HEK293 (cell line): Measurements from ENCODE around the gene ERGIC1.

Source experiments
- CTCF ChIA-PET: fragments of 350-600 bp; formaldehyde crosslinking; extraction: SDS; loops from one replicate; lab custom pipeline; 2021; ENCODE audit warnings: antibody characterized with exemption; lab: Yijun Ruan, JAX
- POLR2A ChIA-PET: fragments of 300-600 bp; formaldehyde crosslinking; extraction: SDS; loops from one replicate; lab custom pipeline; 2020; ENCODE audit warnings: antibody characterized with exemption, inconsistent platforms; lab: Yijun Ruan, JAX
- H3K27ac ChIP-seq: fragments of 200-500 bp; sonication (Bioruptor generic); 2 replicates; pipeline ENCODE4 v1.5.1; 2014; ENCODE audit warnings: low read depth, low read length, control low read depth, inconsistent platforms; ENCODE audit errors: extremely low read depth
- H3K36me3 ChIP-seq, 2 experiments: fragments of 200-500 bp in 1 of 2; sonication (Bioruptor generic) in 1 of 2; 1 replicate in 1 of 2; 2 replicates in 1 of 2; pipeline ENCODE4 v1.5.1; 2014 to 2017; ENCODE audit warnings: inconsistent platforms in 2 of 2, low read length in 2 of 2; ENCODE audit not compliant: control insufficient read depth in 2 of 2, insufficient read depth in 1 of 2
- H3K4me1 ChIP-seq: fragments of 200-500 bp; sonication (Bioruptor generic); 2 replicates; pipeline ENCODE4 v1.5.1; 2014; ENCODE audit warnings: mild to moderate bottlenecking, low read length, inconsistent platforms; ENCODE audit not compliant: control insufficient read depth, insufficient read depth
- H3K4me3 ChIP-seq: 2 replicates; pipeline ENCODE4 v1.5.1; 2011; ENCODE audit warnings: low read depth, mild to moderate bottlenecking, control low read depth, low read length, moderate library complexity
- H3K9me3 ChIP-seq: fragments of 200-500 bp; sonication (Bioruptor generic); 2 replicates; pipeline ENCODE4 v1.5.1; 2014; ENCODE audit warnings: low read depth, low read length, inconsistent platforms; ENCODE audit not compliant: control insufficient read depth, insufficient read depth
- GLI4 ChIP-seq: fragments of 450-650 bp; formaldehyde crosslinking; IDR thresholded peaks from 2 replicates; pipeline ENCODE4 v1.5.1; 2016; ENCODE audit warnings: missing biosample characterization, missing genetic modification characterization
- HOXC10 ChIP-seq: sonication (generic); formaldehyde crosslinking; IDR thresholded peaks from 2 replicates; pipeline ENCODE4 v1.8.1; 2023; ENCODE audit warnings: mild to moderate bottlenecking, missing genetic modification reagents
- KLF1 ChIP-seq: fragments of 450-650 bp; formaldehyde crosslinking; IDR thresholded peaks from 2 replicates; pipeline ENCODE4 v1.5.1; 2016; ENCODE audit warnings: missing biosample characterization, missing genetic modification characterization
- KLF10 ChIP-seq: fragments of 450-650 bp; IDR thresholded peaks from 2 replicates; pipeline ENCODE4 v1.5.1; 2018; ENCODE audit warnings: missing biosample characterization, mild to moderate bottlenecking, missing genetic modification characterization
- PATZ1 ChIP-seq: fragments of 450-650 bp; formaldehyde crosslinking; IDR thresholded peaks from 2 replicates; pipeline ENCODE4 v1.5.1; 2016; ENCODE audit warnings: missing biosample characterization, missing genetic modification characterization
- ZNF18 ChIP-seq: fragments of 450-650 bp; formaldehyde crosslinking; IDR thresholded peaks from 2 replicates; pipeline ENCODE4 v1.5.1; 2016; ENCODE audit warnings: missing biosample characterization, missing genetic modification characterization
- ZNF24 ChIP-seq: fragments of 450-650 bp; formaldehyde crosslinking; IDR thresholded peaks from 2 replicates; pipeline ENCODE4 v1.5.1; 2016; ENCODE audit warnings: missing biosample characterization, missing genetic modification characterization
- ZNF248 ChIP-seq: fragments of 450-650 bp; formaldehyde crosslinking; IDR thresholded peaks from 2 replicates; pipeline ENCODE4 v1.5.1; 2017; ENCODE audit warnings: missing biosample characterization, missing genetic modification characterization
- ZNF274 ChIP-seq, 2 experiments: fragments of 200-500 bp in 1 of 2; fragments of 450-650 bp in 1 of 2; sonication (Bioruptor generic) in 1 of 2; formaldehyde crosslinking in 1 of 2; IDR thresholded peaks; 2 replicates each; pipeline versions ENCODE4 v1.5.1 to v1.6.1; 2014 to 2016; ENCODE audit warnings: borderline replicate concordance in 1 of 2, inconsistent platforms in 1 of 2, low read length in 1 of 2, missing biosample characterization in 1 of 2, missing genetic modification characterization in 1 of 2
- ZNF423 ChIP-seq: fragments of 450-650 bp; formaldehyde crosslinking; IDR thresholded peaks from 2 replicates; pipeline ENCODE4 v1.5.1; 2016; ENCODE audit warnings: missing biosample characterization, missing genetic modification characterization
- ZNF48 ChIP-seq: fragments of 450-650 bp; formaldehyde crosslinking; IDR thresholded peaks from 2 replicates; pipeline ENCODE4 v1.5.1; 2016; ENCODE audit warnings: missing biosample characterization, missing genetic modification characterization
- ZNF514 ChIP-seq: fragments of 450-650 bp; formaldehyde crosslinking; IDR thresholded peaks from 2 replicates; pipeline ENCODE4 v1.5.1; 2016; ENCODE audit warnings: missing biosample characterization, missing genetic modification characterization
- ZNF518A ChIP-seq: fragments of 450-650 bp; formaldehyde crosslinking; conservative IDR thresholded peaks from 2 replicates; pipeline ENCODE4 v1.5.1; 2016; ENCODE audit warnings: low read depth, missing biosample characterization, missing genetic modification characterization
- ZNF530 ChIP-seq: fragments of 450-650 bp; formaldehyde crosslinking; IDR thresholded peaks from 2 replicates; pipeline ENCODE4 v1.5.1; 2016; ENCODE audit warnings: low read depth, missing biosample characterization, missing genetic modification characterization
- ZNF596 ChIP-seq: fragments of 450-650 bp; IDR thresholded peaks from 2 replicates; pipeline ENCODE4 v1.5.0; 2018; ENCODE audit warnings: missing biosample characterization, mild to moderate bottlenecking, missing genetic modification characterization, moderate library complexity
- ZNF654 ChIP-seq: fragments of 450-650 bp; formaldehyde crosslinking; IDR thresholded peaks from 2 replicates; pipeline ENCODE4 v1.5.1; 2016; ENCODE audit warnings: low read depth, missing biosample characterization, missing genetic modification characterization
- ZNF677 ChIP-seq: fragments of 450-650 bp; IDR thresholded peaks from 2 replicates; pipeline ENCODE4 v1.5.0; 2018; ENCODE audit warnings: missing biosample characterization, mild to moderate bottlenecking, missing genetic modification characterization, moderate library complexity
- ZNF707 ChIP-seq: fragments of 450-650 bp; formaldehyde crosslinking; IDR thresholded peaks from 2 replicates; pipeline ENCODE4 v1.5.1; 2016; ENCODE audit warnings: missing biosample characterization, missing genetic modification characterization
- ZSCAN18 ChIP-seq: fragments of 450-650 bp; formaldehyde crosslinking; IDR thresholded peaks from 2 replicates; pipeline ENCODE4 v1.5.1; 2016; ENCODE audit warnings: missing biosample characterization, missing genetic modification characterization

ERGIC1 gene

GRCh38 chr5:172871982-172872381 lies 37.9 kb downstream of the ERGIC1 start:
- no peak overlapping the region for H3K27ac ChIP-seq
- CTCF ChIA-PET = interaction anchor here (1.1 kb wide), 1 partner anchor 155 kb away, joined by 5 read pairs; no protein-coding TSS in a partner anchor
- POLR2A ChIA-PET = no interaction called here
- TF ChIP-seq ZNF423 = no peak
- TF ChIP-seq ZNF18 (tag by site-specific recombination) = no peak
- TF ChIP-seq ZNF707 (tag by site-specific recombination) = no peak
- TF ChIP-seq GLI4 (tag by site-specific recombination) = no peak
- TF ChIP-seq ZNF518A = no peak
- TF ChIP-seq PATZ1 = no peak
- TF ChIP-seq HOXC10 (CRISPR knock-in tag) = no peak
- no peak for TF ChIP-seq ZNF596
- no peak for TF ChIP-seq ZNF530
- TF ChIP-seq ZNF514 (tag by site-specific recombination) = no peak
- no peak for TF ChIP-seq KLF1 (tag by site-specific recombination)
- TF ChIP-seq KLF10 (tag by site-specific recombination) = no peak
- TF ChIP-seq ZNF274 (IDR thresholded peaks at IDR 0.05; ENCODE audit: low read length) = no peak
- TF ChIP-seq ZNF274 (tag by site-specific recombination; IDR thresholded peaks at IDR 0.05; ENCODE audit: borderline replicate concordance) = no peak
- TF ChIP-seq ZSCAN18 (tag by site-specific recombination) = no peak
- TF ChIP-seq ZNF48 (tag by site-specific recombination) = no peak
- TF ChIP-seq ZNF24 = no peak
- TF ChIP-seq ZNF248 (tag by site-specific recombination) = no peak
- no peak for TF ChIP-seq ZNF677 (tag by site-specific recombination)
- TF ChIP-seq ZNF654 = no peak
- no peak overlapping the region for H3K4me3 ChIP-seq
- no peaks in the 10 kb centered on the region for H3K9me3 ChIP-seq
- no peaks in the 10 kb centered on the region for H3K36me3 ChIP-seq
- peaks cover 6% of the 10 kb centered on the region; the same call in 1 of the 2 replicates for H3K4me1 ChIP-seq
